Liver (tissue), 9 donors: ENCODE measurements around the gene P2RY6. TPM values are rescaled to one million over a fixed set of nuclear protein-coding genes. Genes with fewer than 3 reads are reported as not detected.

Source experiments
- DNase-seq: peaks from one replicate; pipeline ENCODE4 v3.0.0-alpha.2; 2017; ENCODE audit warnings: low spot score
- H3K27ac ChIP-seq, 2 donors: one replicate each; pipeline ENCODE4 v1.7.0; 2013; ENCODE audit warnings: inconsistent platforms in 2 of 2, low read length in 2 of 2, control low read depth in 1 of 2, low read depth in 1 of 2, mild to moderate bottlenecking in 1 of 2
- H3K27me3 ChIP-seq, 4 donors: one replicate each; pipeline versions ENCODE4 v1.6.1 to v1.7.0; 2013; ENCODE audit warnings: low read length in 3 of 4, inconsistent platforms in 1 of 4, mild to moderate bottlenecking in 1 of 4, moderate library complexity in 1 of 4; ENCODE audit not compliant: control insufficient read depth in 4 of 4, insufficient read depth in 4 of 4
- H3K36me3 ChIP-seq, 4 donors: one replicate each; pipeline versions ENCODE4 v1.6.1 to v1.7.0; 2013; ENCODE audit warnings: low read length in 3 of 4, mild to moderate bottlenecking in 3 of 4, low read depth in 1 of 4, moderate library complexity in 1 of 4; ENCODE audit not compliant: control insufficient read depth in 4 of 4, insufficient read depth in 3 of 4
- H3K4me1 ChIP-seq, 4 donors: one replicate each; pipeline versions ENCODE4 v1.6.1 to v1.7.0; 2013; ENCODE audit warnings: low read length in 3 of 4, mild to moderate bottlenecking in 3 of 4, moderate library complexity in 1 of 4; ENCODE audit not compliant: control insufficient read depth in 4 of 4, insufficient read depth in 4 of 4
- H3K4me3 ChIP-seq, 3 donors: one replicate each; pipeline versions ENCODE4 v1.6.1 to v1.7.0; 2013; ENCODE audit warnings: low read length in 3 of 3, control low read depth in 1 of 3, low read depth in 1 of 3, mild to moderate bottlenecking in 1 of 3
- H3K9ac ChIP-seq, 2 donors: one replicate each; pipeline ENCODE4 v1.7.0; 2013; ENCODE audit warnings: low read length in 2 of 2, mild to moderate bottlenecking in 2 of 2, moderate library complexity in 2 of 2, control low read depth in 1 of 2, low read depth in 1 of 2
- H3K9me3 ChIP-seq, 4 donors: one replicate each; pipeline versions ENCODE4 v1.6.1 to v1.7.0; 2013; ENCODE audit warnings: low read length in 3 of 4; ENCODE audit not compliant: control insufficient read depth in 4 of 4
- EGR1 ChIP-seq, 2 donors: IDR thresholded peaks; 2 replicates each; pipeline ENCODE4 v1.6.1; 2016 to 2018; ENCODE audit warnings: antibody characterized with exemption in 2 of 2, low read depth in 2 of 2
- FOXA1 ChIP-seq: IDR thresholded peaks from 2 replicates; pipeline ENCODE4 v1.6.1; 2016; ENCODE audit warnings: antibody characterized with exemption
- FOXA2 ChIP-seq: IDR thresholded peaks from 2 replicates; pipeline ENCODE4 v1.6.1; 2016; ENCODE audit warnings: antibody characterized with exemption
- GABPA ChIP-seq, 2 donors: IDR thresholded peaks in 1 of 2; conservative IDR thresholded peaks in 1 of 2; 2 replicates each; pipeline ENCODE4 v1.6.1; 2016; ENCODE audit warnings: antibody characterized with exemption in 2 of 2, mild to moderate bottlenecking in 1 of 2, moderate library complexity in 1 of 2
- HNF4A ChIP-seq, 2 donors: conservative IDR thresholded peaks; 2 replicates each; pipeline ENCODE4 v1.6.1; 2016; ENCODE audit warnings: antibody characterized with exemption in 2 of 2, mild to moderate bottlenecking in 2 of 2
- HNF4G ChIP-seq: IDR thresholded peaks from 2 replicates; pipeline ENCODE4 v1.6.1; 2016; ENCODE audit warnings: antibody characterized with exemption
- NR2F2 ChIP-seq: IDR thresholded peaks from 2 replicates; pipeline ENCODE4 v1.6.1; 2016; ENCODE audit warnings: antibody characterized with exemption
- RAD21 ChIP-seq, 2 donors: IDR thresholded peaks; 2 replicates each; pipeline ENCODE4 v1.6.1; 2016; ENCODE audit warnings: antibody characterized with exemption in 2 of 2, mild to moderate bottlenecking in 2 of 2
- REST ChIP-seq: IDR thresholded peaks from 2 replicates; pipeline ENCODE4 v1.6.1; 2016; ENCODE audit warnings: antibody characterized with exemption, mild to moderate bottlenecking
- RXRA ChIP-seq, 2 donors: IDR thresholded peaks; 2 replicates each; pipeline ENCODE4 v1.6.1; 2017 to 2018; ENCODE audit warnings: antibody characterized with exemption in 2 of 2, mild to moderate bottlenecking in 1 of 2
- SP1 ChIP-seq: IDR thresholded peaks from 2 replicates; pipeline ENCODE4 v1.6.1; 2018; ENCODE audit warnings: antibody characterized with exemption, mild to moderate bottlenecking
- TAF1 ChIP-seq: conservative IDR thresholded peaks from 2 replicates; pipeline ENCODE4 v1.6.1; 2016; ENCODE audit warnings: antibody characterized with exemption, mild to moderate bottlenecking
- YY1 ChIP-seq: IDR thresholded peaks from 2 replicates; pipeline ENCODE4 v1.6.1; 2016; ENCODE audit warnings: antibody characterized with exemption, mild to moderate bottlenecking
- WGBS: extraction: QIAGEN DNeasy Blood & Tissue Kit; methylation state at CpG from one replicate; pipeline ENCODE4 v1.1.7; 2013; 5-methylcytosine and 5-hydroxymethylcytosine counted together
- polyA plus RNA-seq, 2 donors: library from polyadenylated mRNA; stranded (reverse) in 1 of 2; unstranded in 1 of 2; fragments of 200-250 nt in 1 of 2; fragments of >200 nt in 1 of 2; fragmentation: Nextera tagmentation in 1 of 2; extraction: Ambion mirVana in 1 of 2; gene quantifications; one replicate each; pipeline versions ENCODE4 v1.2.1 to v1.2.3, GENCODE V29; 2013 to 2015
- total RNA-seq, 2 donors: library from RNA; depleted of rRNA; stranded (reverse); fragments of >200 nt; gene quantifications; one replicate each; pipeline ENCODE4 v1.2.3, GENCODE V29; 2014
- TF ChIP-seq, protein P1 (sequence below): IDR thresholded peaks from 2 replicates; pipeline ENCODE4 v1.6.1; 2016; ENCODE audit warnings: antibody characterized with exemption
- TF ChIP-seq, protein P2 (sequence below): fragments of 150-350 bp; IDR thresholded peaks from 2 replicates; pipeline ENCODE4 v1.5.1; 2017; ENCODE audit warnings: improper control_type of control experiment, low read depth, low read length; ENCODE audit not compliant: missing input control
- TF ChIP-seq, protein P3 (sequence below): IDR thresholded peaks from 2 replicates; pipeline ENCODE4 v1.6.1; 2016; ENCODE audit warnings: antibody characterized with exemption
- TF ChIP-seq, protein P4 (sequence below): IDR thresholded peaks from 2 replicates; pipeline ENCODE4 v1.6.1; 2016; ENCODE audit warnings: antibody characterized with exemption
- donor health status: healthy.
- donor health status: healthy.
- donor health status: healthy.
- donor health status: healthy.
- donor health status: healthy.

P2RY6 gene
- total and polyA plus RNA-seq, 4 donors, result 0.21 to 1.3 (median 0.78) TPM

GRCh38 chr11:73225851-73226250, 46.3 kb upstream of the P2RY6 start:
- DNase-seq, result no peak
- Histone ChIP-seq H3K27ac (no peak overlapping the region), H3K27me3 (no peaks in the 10 kb centered on the region), H3K4me3 (no peak overlapping the region), H3K9ac (no peak overlapping the region), H3K4me1 (peaks cover 0 to 8% (median 6%) of the 10 kb centered on the region in 4 donors), H3K36me3 (no peaks in the 10 kb centered on the region), H3K9me3 (no peaks in the 10 kb centered on the region)
- 95% methylated on average over 7 of the region's 7 CpGs for WGBS
- TF ChIP-seq FOXA1 (no peak), HNF4G (no peak), YY1 (no peak), FOXA2 (no peak), TAF1 (no peak), REST (no peak), EGR1 (IDR thresholded peaks at IDR 0.05; ENCODE audit: low read depth in 2 of 2) (no peak), SP1 (no peak), HNF4A (conservative IDR thresholded peaks at IDR 0.05) (no peak), NR2F2 (no peak), RAD21 (IDR thresholded peaks at IDR 0.05) (no peak)
- TF ChIP-seq, protein P1, sequence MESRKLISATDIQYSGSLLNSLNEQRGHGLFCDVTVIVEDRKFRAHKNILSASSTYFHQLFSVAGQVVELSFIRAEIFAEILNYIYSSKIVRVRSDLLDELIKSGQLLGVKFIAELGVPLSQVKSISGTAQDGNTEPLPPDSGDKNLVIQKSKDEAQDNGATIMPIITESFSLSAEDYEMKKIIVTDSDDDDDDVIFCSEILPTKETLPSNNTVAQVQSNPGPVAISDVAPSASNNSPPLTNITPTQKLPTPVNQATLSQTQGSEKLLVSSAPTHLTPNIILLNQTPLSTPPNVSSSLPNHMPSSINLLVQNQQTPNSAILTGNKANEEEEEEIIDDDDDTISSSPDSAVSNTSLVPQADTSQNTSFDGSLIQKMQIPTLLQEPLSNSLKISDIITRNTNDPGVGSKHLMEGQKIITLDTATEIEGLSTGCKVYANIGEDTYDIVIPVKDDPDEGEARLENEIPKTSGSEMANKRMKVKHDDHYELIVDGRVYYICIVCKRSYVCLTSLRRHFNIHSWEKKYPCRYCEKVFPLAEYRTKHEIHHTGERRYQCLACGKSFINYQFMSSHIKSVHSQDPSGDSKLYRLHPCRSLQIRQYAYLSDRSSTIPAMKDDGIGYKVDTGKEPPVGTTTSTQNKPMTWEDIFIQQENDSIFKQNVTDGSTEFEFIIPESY, result no peak
- TF ChIP-seq, protein P2, sequence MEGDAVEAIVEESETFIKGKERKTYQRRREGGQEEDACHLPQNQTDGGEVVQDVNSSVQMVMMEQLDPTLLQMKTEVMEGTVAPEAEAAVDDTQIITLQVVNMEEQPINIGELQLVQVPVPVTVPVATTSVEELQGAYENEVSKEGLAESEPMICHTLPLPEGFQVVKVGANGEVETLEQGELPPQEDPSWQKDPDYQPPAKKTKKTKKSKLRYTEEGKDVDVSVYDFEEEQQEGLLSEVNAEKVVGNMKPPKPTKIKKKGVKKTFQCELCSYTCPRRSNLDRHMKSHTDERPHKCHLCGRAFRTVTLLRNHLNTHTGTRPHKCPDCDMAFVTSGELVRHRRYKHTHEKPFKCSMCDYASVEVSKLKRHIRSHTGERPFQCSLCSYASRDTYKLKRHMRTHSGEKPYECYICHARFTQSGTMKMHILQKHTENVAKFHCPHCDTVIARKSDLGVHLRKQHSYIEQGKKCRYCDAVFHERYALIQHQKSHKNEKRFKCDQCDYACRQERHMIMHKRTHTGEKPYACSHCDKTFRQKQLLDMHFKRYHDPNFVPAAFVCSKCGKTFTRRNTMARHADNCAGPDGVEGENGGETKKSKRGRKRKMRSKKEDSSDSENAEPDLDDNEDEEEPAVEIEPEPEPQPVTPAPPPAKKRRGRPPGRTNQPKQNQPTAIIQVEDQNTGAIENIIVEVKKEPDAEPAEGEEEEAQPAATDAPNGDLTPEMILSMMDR, result no peak
- TF ChIP-seq, protein P3, sequence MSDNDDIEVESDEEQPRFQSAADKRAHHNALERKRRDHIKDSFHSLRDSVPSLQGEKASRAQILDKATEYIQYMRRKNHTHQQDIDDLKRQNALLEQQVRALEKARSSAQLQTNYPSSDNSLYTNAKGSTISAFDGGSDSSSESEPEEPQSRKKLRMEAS, result no peak
- TF ChIP-seq, protein P4, sequence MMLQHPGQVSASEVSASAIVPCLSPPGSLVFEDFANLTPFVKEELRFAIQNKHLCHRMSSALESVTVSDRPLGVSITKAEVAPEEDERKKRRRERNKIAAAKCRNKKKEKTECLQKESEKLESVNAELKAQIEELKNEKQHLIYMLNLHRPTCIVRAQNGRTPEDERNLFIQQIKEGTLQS, result no peak

- WGBS, result 77% methylated on average over 8 of the region's 8 CpGs
- no peak for DNase-seq
- Histone ChIP-seq H3K4me3 (no peak overlapping the region), H3K36me3 (no peaks in the 10 kb centered on the region), H3K27ac (no peak overlapping the region), H3K9ac (no peak overlapping the region), H3K9me3 (no peaks in the 10 kb centered on the region), H3K4me1 (peaks cover 0 to 8% (median 6%) of the 10 kb centered on the region in 4 donors), H3K27me3 (no peaks in the 10 kb centered on the region)
- TF ChIP-seq NR2F2 (no peak), FOXA1 (no peak), GABPA (IDR thresholded peaks at IDR 0.05 in 1 of 2, conservative IDR thresholded peaks at IDR 0.05 in 1 of 2) (no peak), SP1 (no peak), EGR1 (IDR thresholded peaks at IDR 0.05; ENCODE audit: low read depth in 2 of 2) (no peak), HNF4A (conservative IDR thresholded peaks at IDR 0.05) (no peak), FOXA2 (no peak), RAD21 (IDR thresholded peaks at IDR 0.05) (no peak), YY1 (no peak), RXRA (IDR thresholded peaks at IDR 0.05) (no peak)
- TF ChIP-seq, protein P2, result no peak
- TF ChIP-seq, protein P4, result no peak
- TF ChIP-seq, protein P1, result no peak
These were observed 45.7 kb upstream of the P2RY6 start for GRCh38 chr11:73226297-73227006.
